ENCODE data around the gene PDRG1.
"Not testable (repeated sequence)": the region's sequence is repeated elsewhere in the genome, so short reads cannot be mapped to it uniquely, and the experiment has no call there.

Gene PDRG1

GRCh38 chr20:31966991-31967655, 15.3 kb upstream of the PDRG1 start:
- no peak for DNase-seq

DNA sequence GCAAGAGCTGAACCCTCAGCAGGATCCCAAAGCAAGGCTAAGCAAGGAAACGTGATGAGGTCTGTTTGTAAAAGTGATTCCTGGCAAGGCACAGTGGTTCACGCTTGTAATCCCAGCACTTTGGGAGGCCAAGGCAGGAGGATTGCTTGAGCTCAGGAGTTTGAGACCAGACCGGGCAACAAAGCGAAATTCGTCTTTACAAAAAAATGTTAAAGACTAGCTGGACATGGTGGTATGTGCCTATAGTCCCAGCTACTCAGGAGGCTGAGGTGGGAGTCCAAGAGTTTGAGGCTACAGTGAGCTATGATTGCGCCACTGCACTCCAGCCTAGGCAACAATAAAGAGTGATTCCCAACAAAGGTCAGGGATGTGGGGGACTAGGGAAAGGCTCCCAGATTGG, 12.0 kb upstream of the PDRG1 start:
- DNase-seq, result no peak

- no peak for DNase-seq
Observed at GRCh38 chr20:31962761-31963160, 10.9 kb upstream of the PDRG1 start.

DNA sequence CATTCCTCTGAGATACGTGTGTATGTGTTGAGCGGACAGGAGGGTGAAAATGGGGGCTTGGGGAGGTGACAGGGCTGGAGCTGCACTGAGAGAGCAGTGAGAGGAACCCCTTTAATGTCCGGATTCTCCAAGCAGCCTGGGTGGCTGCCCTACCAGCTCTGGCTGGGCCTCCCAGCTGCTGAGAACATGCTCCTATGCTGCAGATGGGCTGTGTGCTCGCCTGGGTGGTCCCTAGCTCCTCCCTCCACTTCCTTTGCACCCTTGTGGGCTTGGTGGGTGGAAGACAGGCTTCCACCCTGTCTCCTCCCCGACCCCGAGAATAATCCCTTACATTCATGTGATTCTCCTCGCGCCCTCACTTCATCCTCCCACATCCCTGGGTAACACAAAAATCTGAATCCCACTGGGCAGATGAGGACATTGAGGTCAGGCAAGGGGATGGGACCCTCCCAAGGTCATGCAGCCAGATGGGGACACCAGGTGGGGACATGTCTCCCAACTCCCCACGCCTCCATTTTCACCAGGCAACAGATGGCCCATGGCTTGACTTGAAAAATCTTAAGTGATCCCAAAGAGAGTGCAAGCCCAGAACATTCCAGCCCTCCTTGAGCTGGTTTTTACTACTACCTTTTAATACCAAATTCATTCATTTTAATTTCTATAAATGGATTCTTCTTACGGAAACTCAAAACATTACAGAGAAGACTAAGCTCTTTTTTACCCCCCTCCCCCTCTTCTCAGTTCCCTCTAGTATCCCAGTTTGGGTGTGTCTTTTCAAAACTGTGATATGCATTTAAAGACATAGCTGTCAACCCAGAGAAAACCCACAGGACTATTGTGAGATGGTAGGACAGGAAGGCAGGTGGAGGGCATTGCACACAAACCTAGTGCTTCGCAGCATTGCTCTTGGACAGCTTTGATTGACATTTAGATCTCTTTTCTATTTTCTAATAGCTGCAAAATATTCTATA, 5.0 kb upstream of the PDRG1 start:
- no peak for DNase-seq

GRCh38 chr20:31954500-31954899, 2.7 kb upstream of the PDRG1 start:
- no peak for DNase-seq

DNA sequence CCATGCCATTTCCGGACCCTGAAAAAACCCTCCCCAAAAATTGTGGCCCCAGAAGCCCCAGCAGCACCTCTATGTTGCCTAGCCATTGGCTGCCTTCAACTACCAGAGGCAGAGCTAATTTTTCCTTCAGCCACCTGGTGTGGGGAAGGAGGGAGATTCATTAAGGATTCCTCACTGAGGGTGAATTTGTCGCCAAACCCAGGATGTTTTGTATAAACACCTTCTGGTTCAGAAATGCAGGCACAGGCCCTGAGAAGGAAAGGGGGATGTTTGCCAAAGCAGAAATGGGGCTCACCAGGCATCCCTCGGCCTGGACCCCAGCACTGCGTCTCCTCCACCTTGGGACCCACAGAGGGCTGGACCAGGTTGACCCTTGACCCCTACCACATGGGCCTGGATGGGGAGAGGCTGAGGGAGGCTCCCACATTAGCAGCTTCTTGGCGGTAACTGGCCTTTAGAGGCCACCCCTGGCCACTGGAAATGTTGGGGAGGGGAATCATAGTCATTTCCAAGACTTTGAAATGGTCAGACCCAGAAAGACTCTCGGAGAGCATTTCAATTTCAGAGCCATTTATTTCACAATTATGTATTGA, 1.8 kb upstream of the PDRG1 start:
- no peak for DNase-seq

- no peak for DNase-seq
Observed at GRCh38 chr20:31951203-31951529, 680 bp downstream of the PDRG1 start.

DNA sequence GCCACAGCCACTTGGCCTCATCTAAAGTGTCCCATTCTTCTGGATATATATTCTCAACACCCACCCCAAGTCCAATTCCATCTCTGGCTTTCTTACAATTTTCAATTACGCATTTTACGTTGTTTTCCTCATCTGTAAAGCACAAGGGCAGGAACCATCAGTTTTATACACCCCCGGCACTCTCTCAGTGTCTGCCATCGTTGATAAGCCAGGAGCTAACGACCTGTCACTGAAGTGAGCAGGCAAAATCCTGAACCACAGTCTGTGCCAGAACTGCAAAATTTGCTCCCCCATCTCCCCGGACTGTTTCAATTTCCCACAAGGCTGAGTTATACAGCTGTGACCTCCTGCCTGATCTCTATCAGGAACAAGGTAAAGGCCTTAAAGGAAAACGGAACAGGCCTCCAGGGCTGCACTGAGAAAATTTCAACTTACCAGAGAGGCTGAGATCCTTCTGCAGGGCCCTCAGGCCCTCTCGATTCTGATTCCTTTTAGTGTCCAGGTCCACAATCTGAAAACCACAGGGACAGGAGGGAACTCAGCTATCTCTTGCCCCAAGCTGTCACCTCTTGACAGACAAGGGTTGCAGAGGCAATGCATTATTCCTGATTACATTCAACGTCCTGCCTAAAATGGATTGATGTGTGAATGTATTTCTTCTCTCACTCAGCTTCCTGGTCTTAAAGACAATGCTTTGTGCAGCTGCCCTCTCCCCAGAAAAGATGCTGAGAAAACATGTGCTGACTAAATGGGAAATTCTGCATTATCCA, 1.8 kb downstream of the PDRG1 start:
- no peak for DNase-seq

DNA sequence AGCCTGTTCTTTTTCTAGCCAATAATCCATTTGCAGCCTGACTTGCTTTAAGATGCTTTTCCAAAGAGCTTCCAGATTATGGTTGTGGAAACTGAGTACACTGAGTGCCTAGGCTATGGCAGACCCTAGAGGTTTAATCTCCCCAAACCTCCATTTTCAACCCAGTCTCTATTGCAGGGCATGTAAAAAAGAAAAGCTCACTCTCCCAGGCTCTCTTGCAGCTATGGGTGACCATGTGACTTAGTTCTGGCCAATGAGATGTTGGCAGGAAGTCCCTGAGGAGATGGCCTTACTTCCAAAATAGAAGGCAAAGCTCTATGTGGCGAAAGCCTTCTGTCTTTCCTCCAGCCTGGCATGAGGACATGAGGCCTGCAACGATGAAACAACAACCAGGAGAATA, 3.8 kb downstream of the PDRG1 start:
- DNase-seq, result no peak

- DNase-seq, result no peak
Observed at GRCh38 chr20:31945785-31946184, 6.1 kb downstream of the PDRG1 start.

DNA sequence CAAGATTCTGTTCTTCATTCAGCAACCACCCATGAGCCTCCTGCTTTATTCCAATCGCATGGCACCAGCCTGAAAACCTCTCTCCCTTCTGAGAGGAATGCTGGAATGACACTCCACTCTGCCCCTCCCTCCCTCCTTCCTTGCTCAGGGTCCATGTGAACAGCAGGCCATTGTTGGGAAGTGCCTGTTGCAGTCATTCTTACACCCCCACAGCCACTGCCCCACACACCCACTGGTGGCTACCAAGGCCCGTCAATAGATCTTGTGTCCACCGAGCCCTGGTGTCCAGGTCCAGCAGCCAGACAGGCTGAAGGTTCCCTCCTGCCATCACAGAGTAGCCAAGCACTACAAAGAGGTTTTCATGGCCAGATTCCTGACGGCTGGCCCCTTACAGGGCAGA, 6.5 kb downstream of the PDRG1 start:
- no peak for DNase-seq

GRCh38 chr20:31943052-31943471, 8.8 kb downstream of the PDRG1 start:
- DNase-seq, result no peak

- DNase-seq, result no peak
Observed at GRCh38 chr20:31939661-31940060, 12.2 kb downstream of the PDRG1 start.

DNA sequence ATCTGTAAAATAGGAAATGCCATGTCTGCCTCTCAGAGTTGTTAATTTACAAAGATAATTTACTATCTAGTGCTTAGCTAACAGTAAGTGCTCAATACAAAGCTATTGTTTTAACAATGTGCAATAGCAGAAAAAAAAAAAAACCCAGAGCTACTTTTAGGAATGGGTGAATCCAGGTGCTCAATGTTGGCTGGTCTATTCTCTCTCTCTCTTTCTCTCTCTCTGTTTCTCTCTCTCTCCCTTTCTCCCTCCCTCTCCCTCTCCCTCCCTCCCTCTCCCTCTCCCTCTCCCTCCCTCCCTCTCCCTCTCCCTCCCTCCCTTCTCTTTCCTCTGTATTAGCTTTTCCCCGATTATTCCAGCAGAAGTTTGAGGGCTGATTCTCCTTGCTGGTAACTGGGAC, 14.0 kb downstream of the PDRG1 start:
- DNase-seq, result no peak

DNA sequence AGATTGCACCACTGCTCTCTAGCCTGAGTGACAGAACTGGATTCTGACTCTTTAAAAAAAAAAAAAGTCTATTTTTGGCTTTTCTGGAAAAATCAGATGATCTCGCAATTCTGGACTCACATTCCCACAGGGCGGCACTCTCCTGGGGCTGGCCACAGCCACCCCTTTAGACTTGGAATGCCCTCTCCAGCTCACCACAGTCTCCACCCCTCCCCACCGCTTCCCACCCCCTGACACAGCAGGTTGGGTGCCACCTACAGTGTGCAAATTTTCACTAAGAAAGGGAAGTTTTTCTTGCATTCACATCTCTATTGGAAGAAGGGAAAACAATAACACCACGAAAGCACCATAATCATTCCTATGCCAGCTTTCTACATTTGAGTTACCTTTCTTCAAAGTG, 15.4 kb downstream of the PDRG1 start:
- DNase-seq, result no peak

- DNase-seq, result no peak
Observed at GRCh38 chr20:31934968-31935764, 16.7 kb downstream of the PDRG1 start.

DNA sequence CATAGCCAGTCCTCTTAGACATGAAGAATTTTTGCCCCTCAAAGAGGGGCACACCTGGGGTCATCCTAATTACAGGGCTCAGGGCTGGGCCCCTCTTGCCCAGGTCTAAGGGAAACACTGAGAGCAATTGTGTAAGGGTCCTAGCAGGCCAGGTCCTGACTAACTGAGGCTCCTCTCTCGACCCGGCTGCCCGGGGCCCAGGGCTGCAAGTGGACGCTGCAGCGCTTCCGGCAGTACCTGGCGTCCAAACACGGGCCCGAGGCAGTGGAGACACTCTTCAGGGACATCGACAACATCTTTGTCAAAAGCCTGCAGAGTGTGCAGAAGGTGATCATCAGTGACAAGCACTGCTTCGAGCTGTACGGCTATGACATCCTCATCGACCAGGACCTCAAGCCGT, 17.4 kb downstream of the PDRG1 start:
- no peak for DNase-seq

DNA sequence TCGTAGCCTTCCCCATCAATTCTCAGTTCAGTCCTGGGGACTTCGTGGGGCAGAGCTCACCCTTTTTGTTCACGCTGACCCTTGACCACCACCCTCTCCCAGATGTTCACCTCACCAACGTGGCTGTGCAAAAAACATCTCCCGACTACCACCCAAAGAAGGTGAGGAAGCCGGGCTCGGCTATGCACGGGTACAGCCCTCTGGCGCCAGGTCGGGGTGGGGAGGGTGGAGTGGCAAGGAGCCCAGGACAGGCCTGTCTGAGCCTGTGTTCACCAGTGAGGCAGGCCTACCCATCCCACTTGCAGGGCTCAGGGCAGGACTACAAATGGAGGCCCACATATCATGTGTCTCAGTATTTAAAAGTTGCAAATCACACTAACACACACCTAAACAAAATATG, 18.1 kb downstream of the PDRG1 start:
- DNase-seq, result no peak

DNA sequence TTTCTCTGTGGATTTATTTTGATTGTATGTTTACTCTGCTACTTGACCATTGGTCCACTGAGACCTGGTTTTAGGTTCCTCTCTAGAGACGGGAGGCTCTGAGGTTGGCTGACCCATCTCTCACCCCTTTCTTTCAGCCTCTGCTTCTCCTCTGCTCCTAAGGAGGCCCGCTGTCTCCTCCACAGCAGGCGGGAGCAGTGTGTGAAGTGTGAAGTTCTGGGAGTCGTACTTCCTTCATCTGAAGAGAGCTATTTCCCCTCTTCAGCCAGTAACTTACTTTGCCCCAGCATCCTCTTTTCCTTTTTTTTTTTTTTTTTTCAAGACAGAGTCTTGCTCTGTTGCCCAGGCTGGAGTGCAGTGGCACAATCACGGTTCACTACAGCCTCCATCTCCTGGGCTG, 21.1 kb downstream of the PDRG1 start:
- DNase-seq, result no peak

DNA sequence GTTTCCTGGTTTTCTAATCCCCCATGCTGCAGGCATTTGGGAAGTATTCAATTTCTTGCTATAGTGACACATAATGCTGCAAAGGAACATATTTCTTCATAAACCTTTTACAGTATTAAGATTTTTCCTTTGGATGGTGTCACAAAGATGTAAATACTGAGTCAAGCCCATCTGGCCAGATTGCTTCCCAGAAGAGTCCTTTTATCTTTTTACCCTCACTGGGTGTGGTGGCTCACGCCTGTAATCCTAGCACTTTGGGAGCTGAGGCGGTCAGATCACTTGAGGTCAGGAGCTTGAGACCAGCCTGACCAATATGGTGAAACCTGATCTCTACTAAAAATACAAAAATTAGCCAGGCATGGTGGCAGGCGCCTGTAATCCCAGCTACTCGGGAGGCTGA, 22.2 kb downstream of the PDRG1 start:
- not testable (repeated sequence) for DNase-seq

DNA sequence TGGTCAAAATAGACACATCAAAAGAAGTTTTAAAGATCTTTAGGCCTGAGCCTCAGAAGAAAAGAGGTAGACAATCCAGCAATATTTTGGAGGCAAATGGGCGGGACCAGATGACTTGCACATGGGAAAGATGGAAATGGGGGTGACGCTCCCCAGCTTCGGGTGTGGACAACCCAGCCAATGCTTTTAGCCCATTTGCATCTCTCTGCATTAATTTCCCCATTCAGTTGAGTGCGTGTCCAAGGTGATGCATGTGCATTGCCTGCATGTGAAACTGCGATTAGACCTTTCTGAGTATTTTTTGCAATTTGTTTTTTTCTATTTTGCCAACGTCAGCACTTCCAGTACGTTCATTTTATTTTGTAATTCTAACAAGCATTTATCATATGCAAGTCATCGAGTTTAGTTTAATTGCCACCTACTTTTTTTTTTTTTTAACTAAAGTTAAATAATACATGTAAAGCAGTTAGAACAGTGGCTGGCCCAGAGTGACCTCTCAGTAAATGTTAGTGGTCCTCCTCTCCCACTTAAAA, 24.2 kb downstream of the PDRG1 start:
- DNase-seq, result no peak

DNA sequence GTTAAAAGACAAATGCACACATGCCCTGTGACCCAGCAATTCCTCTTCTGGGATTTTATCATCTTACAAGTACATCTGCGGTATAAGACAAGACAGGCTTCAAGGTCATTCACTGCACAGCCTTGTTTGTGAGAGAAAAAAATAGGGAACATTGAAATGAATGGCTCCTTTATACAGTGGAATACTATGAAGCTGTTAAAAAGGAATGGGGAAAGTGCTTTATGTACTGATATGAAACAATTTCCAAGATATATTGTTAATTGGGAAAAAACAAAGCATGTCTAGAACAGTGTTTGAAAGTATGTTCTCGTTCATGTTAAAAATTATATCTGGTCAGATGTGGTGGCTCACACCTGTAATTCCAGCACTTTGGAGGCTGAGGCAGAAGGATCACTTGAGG, 25.4 kb downstream of the PDRG1 start:
- DNase-seq, result no peak
